GM23338 (cell line): Measurements from ENCODE around the gene PHLPP2.

Experiments
- EZH2 ChIP-seq: fragments of 200-600 bp; sonication (generic); IDR thresholded peaks from one replicate; pipeline ENCODE4 v1.8.0; 2017; ENCODE audit warnings: antibody characterized with exemption, mild to moderate bottlenecking, low read depth; ENCODE audit not compliant: unreplicated experiment
- POLR2AphosphoS5 ChIP-seq: IDR thresholded peaks from 2 replicates; pipeline ENCODE4 v1.6.1; 2016; ENCODE audit warnings: antibody characterized with exemption, low read depth
- STAT1 ChIP-seq: IDR thresholded peaks from one replicate; pipeline ENCODE4 v1.6.1; 2016; ENCODE audit warnings: antibody characterized with exemption; ENCODE audit not compliant: unreplicated experiment
- TF ChIP-seq, protein P1 (sequence below): IDR thresholded peaks from 2 replicates; pipeline ENCODE4 v1.6.1; 2016; ENCODE audit warnings: antibody characterized with exemption
- TF ChIP-seq, protein P2 (sequence below): IDR thresholded peaks from one replicate; pipeline ENCODE4 v1.6.1; 2018; ENCODE audit warnings: antibody characterized with exemption; ENCODE audit not compliant: unreplicated experiment
- TF ChIP-seq, protein P3 (sequence below), 2 experiments: fragments of 200-600 bp in 1 of 2; sonication (generic) in 1 of 2; conservative IDR thresholded peaks; 2 replicates each; pipeline versions ENCODE4 v1.5.1 to v1.6.1; 2016 to 2017; ENCODE audit warnings: antibody characterized with exemption in 2 of 2, low read depth in 2 of 2, mild to moderate bottlenecking in 2 of 2, moderate library complexity in 1 of 2

GRCh38 chr16:71738855-71739254 lies 14.4 kb upstream of the PHLPP2 start:
- TF ChIP-seq, protein P1, sequence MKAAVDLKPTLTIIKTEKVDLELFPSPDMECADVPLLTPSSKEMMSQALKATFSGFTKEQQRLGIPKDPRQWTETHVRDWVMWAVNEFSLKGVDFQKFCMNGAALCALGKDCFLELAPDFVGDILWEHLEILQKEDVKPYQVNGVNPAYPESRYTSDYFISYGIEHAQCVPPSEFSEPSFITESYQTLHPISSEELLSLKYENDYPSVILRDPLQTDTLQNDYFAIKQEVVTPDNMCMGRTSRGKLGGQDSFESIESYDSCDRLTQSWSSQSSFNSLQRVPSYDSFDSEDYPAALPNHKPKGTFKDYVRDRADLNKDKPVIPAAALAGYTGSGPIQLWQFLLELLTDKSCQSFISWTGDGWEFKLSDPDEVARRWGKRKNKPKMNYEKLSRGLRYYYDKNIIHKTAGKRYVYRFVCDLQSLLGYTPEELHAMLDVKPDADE, result no peak
- TF ChIP-seq, protein P2, sequence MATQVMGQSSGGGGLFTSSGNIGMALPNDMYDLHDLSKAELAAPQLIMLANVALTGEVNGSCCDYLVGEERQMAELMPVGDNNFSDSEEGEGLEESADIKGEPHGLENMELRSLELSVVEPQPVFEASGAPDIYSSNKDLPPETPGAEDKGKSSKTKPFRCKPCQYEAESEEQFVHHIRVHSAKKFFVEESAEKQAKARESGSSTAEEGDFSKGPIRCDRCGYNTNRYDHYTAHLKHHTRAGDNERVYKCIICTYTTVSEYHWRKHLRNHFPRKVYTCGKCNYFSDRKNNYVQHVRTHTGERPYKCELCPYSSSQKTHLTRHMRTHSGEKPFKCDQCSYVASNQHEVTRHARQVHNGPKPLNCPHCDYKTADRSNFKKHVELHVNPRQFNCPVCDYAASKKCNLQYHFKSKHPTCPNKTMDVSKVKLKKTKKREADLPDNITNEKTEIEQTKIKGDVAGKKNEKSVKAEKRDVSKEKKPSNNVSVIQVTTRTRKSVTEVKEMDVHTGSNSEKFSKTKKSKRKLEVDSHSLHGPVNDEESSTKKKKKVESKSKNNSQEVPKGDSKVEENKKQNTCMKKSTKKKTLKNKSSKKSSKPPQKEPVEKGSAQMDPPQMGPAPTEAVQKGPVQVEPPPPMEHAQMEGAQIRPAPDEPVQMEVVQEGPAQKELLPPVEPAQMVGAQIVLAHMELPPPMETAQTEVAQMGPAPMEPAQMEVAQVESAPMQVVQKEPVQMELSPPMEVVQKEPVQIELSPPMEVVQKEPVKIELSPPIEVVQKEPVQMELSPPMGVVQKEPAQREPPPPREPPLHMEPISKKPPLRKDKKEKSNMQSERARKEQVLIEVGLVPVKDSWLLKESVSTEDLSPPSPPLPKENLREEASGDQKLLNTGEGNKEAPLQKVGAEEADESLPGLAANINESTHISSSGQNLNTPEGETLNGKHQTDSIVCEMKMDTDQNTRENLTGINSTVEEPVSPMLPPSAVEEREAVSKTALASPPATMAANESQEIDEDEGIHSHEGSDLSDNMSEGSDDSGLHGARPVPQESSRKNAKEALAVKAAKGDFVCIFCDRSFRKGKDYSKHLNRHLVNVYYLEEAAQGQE, result no peak
- TF ChIP-seq, protein P3, sequence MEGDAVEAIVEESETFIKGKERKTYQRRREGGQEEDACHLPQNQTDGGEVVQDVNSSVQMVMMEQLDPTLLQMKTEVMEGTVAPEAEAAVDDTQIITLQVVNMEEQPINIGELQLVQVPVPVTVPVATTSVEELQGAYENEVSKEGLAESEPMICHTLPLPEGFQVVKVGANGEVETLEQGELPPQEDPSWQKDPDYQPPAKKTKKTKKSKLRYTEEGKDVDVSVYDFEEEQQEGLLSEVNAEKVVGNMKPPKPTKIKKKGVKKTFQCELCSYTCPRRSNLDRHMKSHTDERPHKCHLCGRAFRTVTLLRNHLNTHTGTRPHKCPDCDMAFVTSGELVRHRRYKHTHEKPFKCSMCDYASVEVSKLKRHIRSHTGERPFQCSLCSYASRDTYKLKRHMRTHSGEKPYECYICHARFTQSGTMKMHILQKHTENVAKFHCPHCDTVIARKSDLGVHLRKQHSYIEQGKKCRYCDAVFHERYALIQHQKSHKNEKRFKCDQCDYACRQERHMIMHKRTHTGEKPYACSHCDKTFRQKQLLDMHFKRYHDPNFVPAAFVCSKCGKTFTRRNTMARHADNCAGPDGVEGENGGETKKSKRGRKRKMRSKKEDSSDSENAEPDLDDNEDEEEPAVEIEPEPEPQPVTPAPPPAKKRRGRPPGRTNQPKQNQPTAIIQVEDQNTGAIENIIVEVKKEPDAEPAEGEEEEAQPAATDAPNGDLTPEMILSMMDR (conservative IDR thresholded peaks at IDR 0.05; ENCODE audit: low read depth in 2 of 2), result no peak
- TF ChIP-seq STAT1 (no peak), POLR2AphosphoS5 (no peak), EZH2 (no peak)
